HepG2 (cell line): ENCODE measurements around the gene PCBP4. TPM values are rescaled to one million over a fixed set of nuclear protein-coding genes. Genes with fewer than 3 reads are reported as not detected.

Experiments
- ATAC-seq: fragments of 200-7000 bp; cut with Tn5 transposase; 3 replicates; pipeline ENCODE4 v1.9.1; 2020; ENCODE audit warnings: mild to moderate bottlenecking, moderate library complexity
- BruUV-seq: library from RNA; stranded (reverse); fragments of 400-500 nt; replicated peaks from 2 replicates; lab custom pipeline; 2021; lab: Mats Ljungman, UMichigan
- CTCF ChIA-PET: fragments of 300-600 bp; formaldehyde crosslinking; extraction: SDS; loops from one replicate; lab custom pipeline; 2021; ENCODE audit warnings: low total read pairs, inconsistent platforms, low intra/inter-chr PET ratio; lab: Yijun Ruan, JAX
- POLR2A ChIA-PET: fragments of 350-600 bp; sonication (Branson Sonifier 250); formaldehyde crosslinking; loops from one replicate; lab custom pipeline; 2020; ENCODE audit warnings: antibody characterized with exemption, inconsistent platforms; lab: Yijun Ruan, JAX
- DNase-seq: peaks from one replicate; pipeline ENCODE4 v3.0.0-alpha.2; 2015; ENCODE audit warnings: low spot score
- FAIRE-seq: peaks from 3 replicates; lab custom pipeline; 2011; peaks lifted over from hg19 to GRCh38; lab: Jason Lieb, UNC
- H2AFZ ChIP-seq: one replicate; pipeline ENCODE4 v1.6.1; 2011; ENCODE audit warnings: low read length, inconsistent platforms
- H3K27ac ChIP-seq: fragments of 300-600 bp; 3 replicates; pipeline ENCODE4 v1.8.0; 2011; ENCODE audit warnings: mixed run types, mild to moderate bottlenecking, mixed read lengths, low read length, inconsistent platforms; ENCODE audit not compliant: insufficient read depth; ENCODE audit errors: extremely low read length
- H3K27me3 ChIP-seq, 2 experiments: fragments of 200-600 bp in 1 of 2; 2 replicates in 1 of 2; 3 replicates in 1 of 2; pipeline versions ENCODE4 v1.6.0 to v1.8.0; 2011; ENCODE audit warnings: low read length in 2 of 2, mild to moderate bottlenecking in 2 of 2, moderate library complexity in 2 of 2, inconsistent platforms in 1 of 2; ENCODE audit not compliant: insufficient read depth in 2 of 2, control insufficient read depth in 1 of 2
- H3K36me3 ChIP-seq, 2 experiments: fragments of 200-600 bp in 1 of 2; replicated peaks in 1 of 2; 2 replicates in 1 of 2; 3 replicates in 1 of 2; pipeline versions ENCODE4 v1.5.1 to v1.8.0; 2011; ENCODE audit warnings: low read length in 2 of 2, inconsistent platforms in 1 of 2; ENCODE audit not compliant: insufficient read depth in 2 of 2, control insufficient read depth in 1 of 2
- H3K4me1 ChIP-seq: 2 replicates; pipeline ENCODE4 v1.5.1; 2012; ENCODE audit warnings: low read length, inconsistent platforms; ENCODE audit not compliant: insufficient read depth
- H3K4me2 ChIP-seq: 2 replicates; pipeline ENCODE4 v1.6.0; 2011; ENCODE audit warnings: low read depth, low read length, inconsistent platforms
- H3K4me3 ChIP-seq, 3 experiments: fragments of 200-600 bp in 1 of 3; sonication (generic), shearing (Covaris generic) in 1 of 3; replicated peaks in 1 of 3; 2 replicates each; pipeline ENCODE4 v1.5.1; 2011 to 2016; ENCODE audit warnings: low read length in 3 of 3, inconsistent platforms in 2 of 3, low read depth in 2 of 3, mild to moderate bottlenecking in 2 of 3, control low read depth in 1 of 3, mixed read lengths in 1 of 3; ENCODE audit not compliant: insufficient read depth in 1 of 3
- H3K79me2 ChIP-seq: one replicate; pipeline ENCODE4 v1.6.1; 2011; ENCODE audit warnings: low read length, inconsistent platforms; ENCODE audit not compliant: insufficient read depth
- H3K9ac ChIP-seq: 2 replicates; pipeline ENCODE4 v1.6.0; 2011; ENCODE audit warnings: mild to moderate bottlenecking, low read depth, low read length, inconsistent platforms; ENCODE audit not compliant: insufficient read depth
- H3K9me3 ChIP-seq: 2 replicates; pipeline ENCODE4 v1.5.1; 2012; ENCODE audit warnings: mild to moderate bottlenecking, low read length
- H4K20me1 ChIP-seq: 2 replicates; pipeline ENCODE4 v1.6.0; 2011; ENCODE audit warnings: inconsistent platforms, mild to moderate bottlenecking, low read length, moderate library complexity; ENCODE audit not compliant: insufficient read depth
- CAMTA2 ChIP-seq: sonication (generic); formaldehyde crosslinking; IDR thresholded peaks from 2 replicates; pipeline ENCODE4 v1.4.0; 2020; ENCODE audit warnings: mild to moderate bottlenecking, missing genetic modification reagents, borderline replicate concordance
- FOSL2 ChIP-seq: sonication (generic); formaldehyde crosslinking; IDR thresholded peaks from 2 replicates; pipeline ENCODE4 v1.4.0; 2020; ENCODE audit warnings: missing genetic modification reagents
- GZF1 ChIP-seq: sonication (generic); formaldehyde crosslinking; IDR thresholded peaks from 2 replicates; pipeline ENCODE4 v1.5.1; 2020; ENCODE audit warnings: mild to moderate bottlenecking, missing genetic modification reagents
- HOXA5 ChIP-seq: sonication (generic); formaldehyde crosslinking; IDR thresholded peaks from 2 replicates; pipeline ENCODE4 v1.4.0; 2020; ENCODE audit warnings: missing genetic modification reagents
- NRL ChIP-seq: sonication (generic); formaldehyde crosslinking; IDR thresholded peaks from 2 replicates; pipeline ENCODE4 v1.5.0; 2020; ENCODE audit warnings: missing genetic modification reagents, mild to moderate bottlenecking, moderate library complexity, borderline replicate concordance
- RAD21 ChIP-seq: fragments of 450-650 bp; formaldehyde crosslinking; IDR thresholded peaks from 2 replicates; pipeline ENCODE4 v1.5.0; 2020; ENCODE audit warnings: mild to moderate bottlenecking
- SOX6 ChIP-seq, 2 experiments: fragments of 450-650 bp in 1 of 2; sonication (generic) in 1 of 2; formaldehyde crosslinking in 1 of 2; IDR thresholded peaks; 2 replicates each; pipeline versions ENCODE4 v1.4.0 to v1.6.1; 2017 to 2020; ENCODE audit warnings: antibody characterized with exemption in 1 of 2, mild to moderate bottlenecking in 1 of 2, missing genetic modification reagents in 1 of 2
- YY1 ChIP-seq: IDR thresholded peaks from 2 replicates; pipeline ENCODE4 v1.6.1; 2011; ENCODE audit warnings: low read length, low read depth, moderate library complexity, mild to moderate bottlenecking; ENCODE audit not compliant: insufficient read depth, insufficient replicate concordance
- ZFX ChIP-seq: sonication (generic); formaldehyde crosslinking; IDR thresholded peaks from 2 replicates; pipeline ENCODE4 v1.4.0; 2020; ENCODE audit warnings: mild to moderate bottlenecking, low read depth, missing genetic modification reagents, moderate library complexity
- ZMAT3 ChIP-seq: sonication (generic); formaldehyde crosslinking; conservative IDR thresholded peaks from 2 replicates; pipeline ENCODE4 v1.7.0; 2021; ENCODE audit warnings: missing genetic modification reagents
- ZNF124 ChIP-seq: sonication (generic); formaldehyde crosslinking; IDR thresholded peaks from 2 replicates; pipeline ENCODE4 v1.4.0; 2020; ENCODE audit warnings: missing genetic modification reagents
- ZNF367 ChIP-seq: sonication (generic); formaldehyde crosslinking; IDR thresholded peaks from 2 replicates; pipeline ENCODE4 v1.4.0; 2020; ENCODE audit warnings: missing genetic modification reagents, borderline replicate concordance
- ZNF629 ChIP-seq: sonication (generic); formaldehyde crosslinking; conservative IDR thresholded peaks from 2 replicates; pipeline ENCODE4 v1.5.0; 2020; ENCODE audit warnings: missing genetic modification reagents
- ZNF652 ChIP-seq: IDR thresholded peaks from 2 replicates; pipeline ENCODE4 v1.6.1; 2016; ENCODE audit warnings: low read depth, borderline replicate concordance
- WGBS: methylation state at CpG from one replicate; pipeline ENCODE4 v1.1.6; 2017; ENCODE audit warnings: low lambda C conversion rate; 5-methylcytosine and 5-hydroxymethylcytosine counted together
- in situ Hi-C: cut with HindIII; loops from 2 replicates; pipeline ENCODE4 v1.10.0; 2017; ENCODE audit warnings: low pct_unique_long_range_greater_than_20kb; ENCODE audit not compliant: extremely low pct_ligation_motif_present
- intact Hi-C: fragments of 100-400 bp; cut with micrococcal nuclease; formaldehyde crosslinking; loops from one replicate; pipeline ENCODE4 v1.10.0; 2022; ENCODE audit not compliant: unreplicated experiment
- polyA plus RNA-seq, 8 experiments: library from polyadenylated mRNA; depleted of rRNA in 3 of 8; stranded (reverse) in 7 of 8; unstranded in 1 of 8; fragments of >200 nt; fragmentation: Illumina TruSeq in 4 of 8; extraction: Trizol in 4 of 8; gene quantifications; 2 replicates each; pipeline versions ENCODE4 v1.2.1 to v1.2.3, GENCODE V29; 2011 to 2016; ENCODE audit warnings: low read depth in 4 of 8, missing spikeins in 1 of 8, mixed read lengths in 1 of 8; ENCODE audit not compliant: insufficient read depth in 1 of 8
- total RNA-seq, 5 experiments: library from RNA; depleted of rRNA; stranded (reverse); fragments of >200 nt; fragmentation: Illumina TruSeq; extraction: Trizol; gene quantifications; 2 replicates each; pipeline ENCODE4 v1.2.3, GENCODE V29; 2016; ENCODE audit warnings: low read depth in 1 of 5
- TF ChIP-seq, protein P1 (sequence below): sonication (generic); formaldehyde crosslinking; IDR thresholded peaks from 2 replicates; pipeline ENCODE4 v1.5.0; 2020; ENCODE audit warnings: missing genetic modification reagents
- TF ChIP-seq, protein P2 (sequence below): sonication (generic); formaldehyde crosslinking; IDR thresholded peaks from 2 replicates; pipeline ENCODE4 v1.4.0; 2020; ENCODE audit warnings: missing genetic modification reagents
- TF ChIP-seq, protein P3 (sequence below): sonication (generic); formaldehyde crosslinking; IDR thresholded peaks from 2 replicates; pipeline ENCODE4 v1.4.0; 2020; ENCODE audit warnings: missing genetic modification reagents

The PCBP4 gene
- total and polyA plus RNA-seq, 2 of the 13 experiments (the other 11 are each of a cell fraction or from before 2014, with no cell fraction given) = 36.8 to 51.3 TPM

DNA sequence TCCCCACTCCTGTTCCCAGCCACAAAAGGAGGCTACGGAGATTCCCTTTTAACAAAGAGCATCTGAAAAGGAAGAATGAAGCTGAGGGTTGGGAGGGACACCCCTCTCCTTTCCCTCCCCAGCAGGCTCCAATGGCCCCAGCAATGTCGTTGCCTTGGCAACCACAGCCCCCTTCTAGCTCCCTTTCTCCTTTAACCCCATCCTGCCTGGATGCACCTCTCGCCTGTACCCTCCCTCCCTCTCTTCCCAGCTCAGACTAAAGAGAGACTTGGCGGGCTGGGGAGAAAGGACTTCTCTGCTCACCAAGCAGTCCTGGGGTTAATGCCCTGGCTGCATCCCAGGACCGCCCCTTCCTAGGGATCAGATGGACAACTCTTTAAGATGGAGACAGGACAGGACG is 35.5 kb upstream of the PCBP4 start (continued):
- TF ChIP-seq ZNF367 (CRISPR knock-in tag) (no peak), NRL (CRISPR knock-in tag) (no peak), FOSL2 (CRISPR knock-in tag) (no peak)
- TF ChIP-seq, all 625 proteins: peak for 0

DNA sequence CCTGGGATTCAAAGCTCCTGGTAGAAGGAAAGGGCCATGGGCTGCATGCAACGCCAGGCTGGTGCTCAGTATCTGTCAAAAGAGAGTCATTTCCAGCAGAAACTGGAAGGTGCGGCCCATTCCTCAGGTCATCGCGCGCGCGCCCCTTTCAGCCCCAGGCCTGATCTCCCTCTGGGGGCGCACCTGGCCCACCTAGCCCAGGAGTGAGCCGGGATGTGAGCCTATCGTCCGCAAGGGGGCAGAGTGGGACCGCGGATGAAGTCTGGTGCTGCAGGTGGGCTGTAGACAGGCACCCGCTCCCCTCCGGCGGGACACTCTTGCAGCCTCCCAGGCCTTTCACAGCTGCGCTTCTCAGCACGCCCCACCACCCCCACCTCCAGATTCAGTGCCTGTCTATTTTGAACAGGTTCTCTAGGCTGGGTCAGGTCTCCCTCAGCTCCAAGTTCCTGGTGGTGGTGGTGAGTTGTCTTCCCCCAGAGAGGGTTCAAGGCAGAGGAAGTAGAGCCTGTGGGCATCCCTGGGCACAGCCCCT is 34.3 kb upstream of the PCBP4 start:
- Histone ChIP-seq H2AFZ (no peak overlapping the region), H4K20me1 (no peaks in the 10 kb centered on the region), H3K79me2 (no peaks in the 10 kb centered on the region), H3K4me3 (peak overlapping the region in 1 of 3 experiments; percentile 42; a peak in 1 of 6 replicates), H3K4me1 (peaks cover 60% of the 10 kb centered on the region), H3K9ac (no peak overlapping the region), H3K27me3 (peaks cover 0 to 37% of the 10 kb centered on the region in 2 experiments; a peak in 3 of 5 replicates), H3K4me2 (peak overlapping the region; percentile 68), H3K27ac (no peak overlapping the region), H3K36me3 (no peaks in the 10 kb centered on the region), H3K9me3 (no peaks in the 10 kb centered on the region)
- ChIA-PET CTCF (interaction anchor here (0.7 to 9.0 kb wide), 7 partner anchors 51 to 146 kb away, joined by 3 to 110 read pairs (median 6); partner anchors contain the start of genes DUSP7, PARP3 and RRP9), POLR2A (interaction anchor here (1.7 kb wide), 1 partner anchor 153 kb away, joined by 4 read pairs; the partner anchor contains the start of gene POC1A)
- BruUV-seq = no TSS peak
- WGBS = 4% methylated on average over 8 of the region's 18 CpGs
- intact Hi-C loops = loop anchor here (1.0 kb wide), 1 partner anchor 122 kb away; no protein-coding TSS in a partner anchor
- ATAC-seq (peak; percentile 83), FAIRE-seq (peak; percentile 43), DNase-seq (peak; percentile 78)
- in situ Hi-C loops = loop anchor here (5.0 kb wide), 2 partner anchors 41 to 141 kb away; no protein-coding TSS in a partner anchor
- TF ChIP-seq ZNF652 (CRISPR knock-in tag) (peak; percentile 22; the same call in 1 of the 2 replicates), HOXA5 (CRISPR knock-in tag) (no peak), SOX6 (IDR thresholded peaks at IDR 0.05) (no peak), SOX6 (CRISPR knock-in tag; IDR thresholded peaks at IDR 0.05) (peak; percentile 46), CAMTA2 (no peak), ZMAT3 (CRISPR knock-in tag) (no peak), GZF1 (CRISPR knock-in tag) (no peak), ZNF124 (CRISPR knock-in tag) (0 out of 2 replicates have a peak, but pooled peaks have one; percentile 61), ZNF629 (CRISPR knock-in tag) (peak; percentile 62; the same call in 1 of the 2 replicates), YY1 (no peak), RAD21 (CRISPR knock-in tag) (peak; percentile 99), ZFX (CRISPR knock-in tag) (peak; percentile 71)
- TF ChIP-seq, protein P1, sequence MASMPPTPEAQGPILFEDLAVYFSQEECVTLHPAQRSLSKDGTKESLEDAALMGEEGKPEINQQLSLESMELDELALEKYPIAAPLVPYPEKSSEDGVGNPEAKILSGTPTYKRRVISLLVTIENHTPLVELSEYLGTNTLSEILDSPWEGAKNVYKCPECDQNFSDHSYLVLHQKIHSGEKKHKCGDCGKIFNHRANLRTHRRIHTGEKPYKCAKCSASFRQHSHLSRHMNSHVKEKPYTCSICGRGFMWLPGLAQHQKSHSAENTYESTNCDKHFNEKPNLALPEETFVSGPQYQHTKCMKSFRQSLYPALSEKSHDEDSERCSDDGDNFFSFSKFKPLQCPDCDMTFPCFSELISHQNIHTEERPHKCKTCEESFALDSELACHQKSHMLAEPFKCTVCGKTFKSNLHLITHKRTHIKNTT (CRISPR knock-in tag) = no peak
- TF ChIP-seq, protein P2, sequence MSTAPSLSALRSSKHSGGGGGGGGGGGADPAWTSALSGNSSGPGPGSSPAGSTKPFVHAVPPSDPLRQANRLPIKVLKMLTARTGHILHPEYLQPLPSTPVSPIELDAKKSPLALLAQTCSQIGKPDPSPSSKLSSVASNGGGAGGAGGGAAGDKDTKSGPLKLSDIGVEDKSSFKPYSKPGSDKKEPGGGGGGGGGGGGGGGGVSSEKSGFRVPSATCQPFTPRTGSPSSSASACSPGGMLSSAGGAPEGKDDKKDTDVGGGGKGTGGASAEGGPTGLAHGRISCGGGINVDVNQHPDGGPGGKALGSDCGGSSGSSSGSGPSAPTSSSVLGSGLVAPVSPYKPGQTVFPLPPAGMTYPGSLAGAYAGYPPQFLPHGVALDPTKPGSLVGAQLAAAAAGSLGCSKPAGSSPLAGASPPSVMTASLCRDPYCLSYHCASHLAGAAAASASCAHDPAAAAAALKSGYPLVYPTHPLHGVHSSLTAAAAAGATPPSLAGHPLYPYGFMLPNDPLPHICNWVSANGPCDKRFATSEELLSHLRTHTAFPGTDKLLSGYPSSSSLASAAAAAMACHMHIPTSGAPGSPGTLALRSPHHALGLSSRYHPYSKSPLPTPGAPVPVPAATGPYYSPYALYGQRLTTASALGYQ = no peak
- TF ChIP-seq, protein P3, sequence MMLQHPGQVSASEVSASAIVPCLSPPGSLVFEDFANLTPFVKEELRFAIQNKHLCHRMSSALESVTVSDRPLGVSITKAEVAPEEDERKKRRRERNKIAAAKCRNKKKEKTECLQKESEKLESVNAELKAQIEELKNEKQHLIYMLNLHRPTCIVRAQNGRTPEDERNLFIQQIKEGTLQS (CRISPR knock-in tag) = 0 out of 2 replicates have a peak, but pooled peaks have one; percentile 16
